Activated T-cell treated with anti-CD3 and anti-CD28 coated beads for 48 hours (primary cell): Measurements from ENCODE around the gene RAB19.
"Not testable (repeated sequence)": the region's sequence is repeated elsewhere in the genome, so short reads cannot be mapped to it uniquely, and the experiment has no call there.

Experiments
- DNase-seq: peaks from one replicate; pipeline ENCODE4 v3.0.0-alpha.2; 2020; ENCODE audit warnings: low read depth

The RAB19 gene

DNA sequence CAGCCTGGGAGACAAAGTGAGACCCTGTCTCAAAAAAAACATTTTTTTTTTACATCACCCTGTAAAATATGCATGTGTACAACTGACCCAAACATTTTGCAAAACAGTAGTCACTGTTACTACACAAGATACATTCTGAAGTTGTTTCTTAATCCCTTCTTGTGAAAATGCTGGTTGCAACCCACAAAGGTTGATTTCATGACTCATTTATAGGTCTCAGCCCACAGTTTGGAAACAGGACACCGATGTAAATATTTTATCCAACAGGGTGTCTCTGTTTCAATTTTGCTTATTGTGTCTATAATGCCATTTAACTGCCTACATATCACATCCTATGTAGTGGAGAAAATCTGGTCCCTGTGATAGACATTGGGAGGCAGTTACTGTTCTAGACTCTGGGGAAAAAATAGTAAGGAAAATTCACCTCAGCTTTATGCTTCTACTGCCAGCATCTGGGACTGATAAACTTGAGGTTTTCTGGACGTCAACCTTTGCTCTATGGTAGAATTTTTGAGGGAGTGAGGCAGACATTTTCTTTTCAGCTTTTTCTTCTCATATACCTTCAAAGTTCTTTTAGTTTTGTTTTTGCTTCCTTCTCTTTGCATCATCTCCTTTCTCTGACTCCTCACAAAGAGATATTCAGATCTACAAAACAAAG, 1.6 kb upstream of the RAB19 start:
- no peak for DNase-seq

GRCh38 chr7:140404565-140405065, 757 bp downstream of the RAB19 start:
- DNase-seq, result no peak

DNA sequence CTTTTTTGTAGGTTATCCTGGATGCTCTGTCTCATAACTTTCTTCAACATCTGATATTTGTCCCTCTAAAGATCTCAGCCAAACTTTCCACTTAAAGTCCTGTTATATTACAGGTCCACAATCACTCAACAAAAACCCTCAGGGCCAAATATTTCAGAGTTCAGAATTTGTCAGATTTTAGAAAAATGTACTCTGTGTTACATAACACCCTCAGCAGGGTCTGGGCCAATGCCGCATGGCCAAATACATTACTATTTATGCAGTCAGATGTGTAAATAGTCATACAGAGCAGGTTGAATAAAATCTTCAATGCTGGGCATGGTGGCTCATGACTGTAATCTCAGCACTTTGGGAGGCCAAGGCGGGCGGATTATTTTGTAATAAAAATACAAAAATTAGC, 11.5 kb downstream of the RAB19 start:
- DNase-seq, result no peak

DNA sequence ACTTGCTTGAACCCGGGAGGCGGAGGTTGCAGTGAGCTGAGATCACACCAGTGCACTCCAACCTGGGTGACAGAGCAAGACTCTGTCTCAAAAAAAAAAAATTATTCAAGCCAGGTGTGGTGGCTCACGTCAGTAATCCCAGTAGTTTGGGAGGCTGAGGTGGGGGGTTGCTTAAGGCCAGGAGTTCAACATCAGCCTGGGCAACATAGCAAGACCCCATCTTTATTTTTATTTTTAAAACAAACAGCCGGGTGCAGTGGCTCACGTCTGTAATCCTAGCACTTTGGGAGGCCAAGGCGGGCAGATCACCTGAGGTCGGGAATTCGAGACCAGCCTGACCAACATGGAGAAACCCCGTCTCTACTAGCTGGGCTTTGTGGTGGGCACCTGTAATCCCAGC, 12.0 kb downstream of the RAB19 start:
- DNase-seq, result not testable (repeated sequence)

GRCh38 chr7:140416560-140416959, 12.7 kb downstream of the RAB19 start:
- DNase-seq, result no peak

- no peak for DNase-seq
Observed at GRCh38 chr7:140417456-140418155, 13.7 kb downstream of the RAB19 start.

DNA sequence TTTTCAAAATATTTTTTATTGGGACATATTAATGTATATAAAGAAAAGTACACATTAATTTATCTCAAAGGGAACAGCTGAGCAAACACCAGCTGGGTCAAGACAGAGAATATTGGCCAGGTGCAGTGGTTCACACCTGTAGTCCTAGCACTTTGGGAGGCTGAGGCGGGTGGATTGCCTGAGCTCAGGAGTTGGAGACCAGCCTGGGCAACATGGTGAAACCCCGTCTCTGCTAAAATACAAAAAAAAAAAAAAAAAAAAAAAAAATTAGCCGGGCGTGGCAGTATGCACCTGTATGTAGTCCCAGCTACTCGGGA, 14.3 kb downstream of the RAB19 start:
- DNase-seq, result not testable (repeated sequence)

- DNase-seq, result no peak
Observed at GRCh38 chr7:140418653-140419052, 14.8 kb downstream of the RAB19 start.

DNA sequence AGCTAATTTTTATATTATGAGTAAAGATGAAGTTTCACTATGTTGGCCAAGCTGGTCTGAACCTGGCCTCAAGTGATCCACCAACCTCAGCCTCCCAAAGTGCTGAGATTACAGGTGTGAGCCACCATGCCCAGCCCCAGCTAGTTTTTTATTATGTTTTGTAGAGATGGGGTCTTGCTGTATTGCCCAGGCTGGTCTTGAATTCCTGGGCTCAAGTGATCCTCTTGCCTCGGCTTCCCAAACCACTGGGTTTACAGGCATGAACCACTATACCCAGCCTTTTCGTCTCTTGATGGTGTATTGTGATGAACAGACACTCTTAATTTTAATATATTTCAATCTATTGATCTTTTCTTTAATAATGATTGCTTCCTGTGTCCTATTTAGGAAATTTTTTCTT, 17.7 kb downstream of the RAB19 start:
- DNase-seq, result no peak

GRCh38 chr7:140423501-140423900, 19.6 kb downstream of the RAB19 start:
- no peak for DNase-seq

- DNase-seq, result no peak
Observed at GRCh38 chr7:140425718-140426117, 21.9 kb downstream of the RAB19 start.

GRCh38 chr7:140426130-140426529, 22.3 kb downstream of the RAB19 start:
- no peak for DNase-seq

- DNase-seq, result no peak
Observed at GRCh38 chr7:140433396-140433795, 29.5 kb downstream of the RAB19 start.

- DNase-seq, result no peak
Observed at GRCh38 chr7:140435252-140435895, 31.5 kb downstream of the RAB19 start.

GRCh38 chr7:140439359-140439758, 35.5 kb downstream of the RAB19 start:
- no peak for DNase-seq

DNA sequence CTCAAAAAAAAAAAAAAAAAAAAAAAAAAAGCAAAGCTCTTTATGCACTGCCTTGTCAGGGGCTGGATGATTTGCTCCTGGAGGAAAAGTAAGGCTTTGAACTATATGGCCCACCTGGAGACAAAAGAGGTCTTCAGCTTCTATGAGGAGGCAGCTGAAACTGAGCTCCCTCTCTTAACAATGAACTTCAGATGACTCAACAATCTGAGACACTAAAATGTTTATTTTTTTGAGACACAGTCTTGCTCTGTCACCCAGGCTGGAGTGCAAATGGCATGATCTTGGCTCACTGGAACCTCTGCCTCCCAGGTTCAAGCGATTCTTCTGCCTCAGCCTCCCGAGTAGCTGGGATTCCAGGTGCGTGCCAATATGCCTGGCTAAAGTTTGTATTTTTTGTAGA, 36.7 kb downstream of the RAB19 start:
- no peak for DNase-seq

- no peak for DNase-seq
Observed at GRCh38 chr7:140441519-140441918, 37.7 kb downstream of the RAB19 start.

DNA sequence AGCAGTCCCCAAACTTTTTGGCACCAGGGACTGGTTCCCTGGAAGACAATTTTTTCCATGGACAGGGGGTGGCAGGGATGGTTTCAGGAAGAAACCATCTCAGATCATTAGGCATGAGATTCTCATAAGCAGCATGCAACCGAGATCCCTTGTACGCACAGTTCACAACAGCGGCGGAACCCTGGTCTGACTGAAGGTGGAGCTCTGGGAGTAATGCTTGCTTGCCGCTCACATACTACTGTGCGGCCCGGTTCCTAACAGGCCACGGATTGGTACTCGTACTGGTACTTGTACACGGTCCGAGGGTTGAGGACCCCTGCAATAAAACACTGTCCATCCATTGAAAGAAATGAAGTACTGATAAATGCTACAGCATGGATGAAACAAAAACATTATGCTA, 42.6 kb downstream of the RAB19 start:
- DNase-seq, result no peak

DNA sequence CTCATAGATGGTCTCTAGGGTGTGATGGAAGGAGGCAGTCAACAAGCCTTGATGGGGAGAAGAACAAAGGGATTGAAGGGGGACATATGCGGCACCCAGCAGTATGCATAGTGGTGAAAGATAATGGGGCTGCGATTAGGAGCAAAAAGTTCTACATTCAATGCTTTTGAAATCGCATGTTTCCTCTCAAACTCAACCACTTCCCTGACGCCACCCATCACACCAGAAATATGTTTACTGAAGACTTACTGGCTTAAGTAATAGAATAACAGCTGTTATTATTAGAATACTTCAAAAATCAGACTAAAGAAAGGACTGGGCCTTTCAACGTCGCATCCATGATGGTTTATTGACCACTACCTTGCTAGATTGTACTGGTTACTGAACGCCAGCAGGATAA, 44.0 kb downstream of the RAB19 start:
- no peak for DNase-seq

DNA sequence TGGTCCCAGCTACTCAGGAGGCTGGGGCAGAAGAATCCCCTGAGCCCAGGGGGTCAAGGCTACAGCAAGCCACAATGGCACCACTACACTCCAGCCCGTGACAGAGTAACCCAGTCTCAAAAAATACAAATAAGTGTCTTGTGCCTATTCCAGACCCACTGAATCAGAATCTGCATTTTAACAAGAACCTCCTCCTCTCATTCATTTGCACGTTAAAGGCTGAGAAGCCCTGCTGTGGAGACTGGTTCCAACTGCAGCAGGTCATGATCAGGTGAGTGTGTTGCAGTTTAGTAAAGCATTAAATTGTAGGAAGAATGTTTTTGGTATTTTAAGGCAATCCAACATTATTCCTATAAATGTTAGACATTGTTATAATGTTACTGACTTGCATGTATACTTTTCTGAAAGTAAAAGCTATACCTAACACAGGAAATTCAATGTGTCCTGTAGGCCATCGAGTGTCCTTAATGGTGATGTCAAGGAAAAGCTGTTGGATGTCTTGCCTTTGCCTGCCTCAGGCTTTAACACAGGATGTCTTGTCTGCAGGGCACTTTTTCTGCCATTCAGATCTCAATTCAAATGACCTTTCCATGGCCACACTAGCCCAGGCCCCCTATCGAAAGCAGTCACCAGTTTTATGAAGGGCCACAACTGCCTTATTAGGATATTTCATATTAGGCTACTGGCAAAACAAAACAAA, 45.1 kb downstream of the RAB19 start:
- DNase-seq, result no peak

DNA sequence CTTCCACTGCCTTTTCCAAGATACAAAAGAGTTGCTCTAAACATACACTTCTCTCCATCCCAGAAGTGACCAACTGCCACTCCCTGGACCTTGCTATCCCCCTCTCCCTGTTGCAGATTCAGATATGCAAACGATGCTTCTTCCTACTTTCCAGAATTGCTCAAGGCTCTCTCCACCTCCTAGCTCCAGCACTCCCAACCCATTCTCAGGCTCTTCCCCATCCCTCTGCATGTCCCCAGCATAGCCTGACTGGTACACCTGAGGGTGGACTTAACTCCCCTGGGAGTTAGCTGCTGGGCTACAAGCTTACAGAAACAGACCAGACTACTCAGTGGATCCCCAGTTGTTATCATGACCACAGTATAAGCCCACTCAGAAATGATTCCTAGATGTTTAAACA, 47.9 kb downstream of the RAB19 start:
- no peak for DNase-seq

GRCh38 chr7:140453273-140453672, 49.4 kb downstream of the RAB19 start:
- DNase-seq, result no peak
